Subcutaneous abdominal adipose tissue (tissue), 5 donors: ENCODE data around the gene INSYN2A.

ENCODE experiments used
- H3K27ac ChIP-seq: one replicate; pipeline ENCODE4 v1.7.0; 2013; ENCODE audit warnings: low read depth, mild to moderate bottlenecking, inconsistent platforms, low read length, moderate library complexity
- H3K27me3 ChIP-seq, 5 donors: one replicate each; pipeline ENCODE4 v1.7.0; 2013; ENCODE audit warnings: low read length in 5 of 5, inconsistent platforms in 1 of 5; ENCODE audit not compliant: control insufficient read depth in 5 of 5, insufficient read depth in 4 of 5
- H3K36me3 ChIP-seq, 5 donors: one replicate each; pipeline ENCODE4 v1.7.0; 2013; ENCODE audit warnings: low read length in 5 of 5; ENCODE audit not compliant: control insufficient read depth in 5 of 5, insufficient read depth in 5 of 5
- H3K4me1 ChIP-seq, 5 donors: one replicate each; pipeline ENCODE4 v1.7.0; 2013; ENCODE audit warnings: low read length in 5 of 5, mild to moderate bottlenecking in 3 of 5, moderate library complexity in 1 of 5; ENCODE audit not compliant: control insufficient read depth in 5 of 5, insufficient read depth in 5 of 5
- H3K4me3 ChIP-seq, 5 donors: one replicate each; pipeline ENCODE4 v1.7.0; 2013; ENCODE audit warnings: low read length in 5 of 5, low read depth in 1 of 5
- H3K9ac ChIP-seq, 5 donors: one replicate each; pipeline ENCODE4 v1.7.0; 2013; ENCODE audit warnings: low read length in 5 of 5, mild to moderate bottlenecking in 4 of 5, moderate library complexity in 3 of 5
- H3K9me3 ChIP-seq, 5 donors: one replicate each; pipeline ENCODE4 v1.7.0; 2013; ENCODE audit warnings: low read length in 5 of 5; ENCODE audit not compliant: control insufficient read depth in 5 of 5
- donor health status: healthy.
- donor health status: healthy.
- donor health status: healthy.
- donor health status: healthy.
- donor health status: healthy.

Gene INSYN2A

DNA sequence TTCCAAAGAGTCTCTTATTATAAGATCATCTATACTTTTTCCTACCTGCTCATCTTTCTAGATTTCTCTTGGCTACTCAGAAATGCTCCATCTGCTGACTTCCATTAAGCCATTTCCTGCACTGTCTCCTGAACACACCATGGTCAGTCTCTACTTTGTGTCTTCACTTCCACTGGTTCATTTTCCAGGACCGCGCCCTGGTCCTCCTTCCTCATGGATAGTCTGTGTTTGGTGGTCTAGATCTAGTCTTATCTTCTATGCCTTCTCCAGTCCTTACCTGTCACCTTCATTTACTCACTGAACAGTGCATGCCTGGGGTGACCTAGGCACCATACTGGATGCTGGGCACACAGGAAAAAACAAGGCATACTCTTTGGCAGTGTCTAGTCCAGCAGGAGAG is 11.8 kb downstream of the INSYN2A start:
- H3K9me3 ChIP-seq, result no peaks in the 10 kb centered on the region
- H3K36me3 ChIP-seq, result peaks cover 0 to 10% (median 4%) of the 10 kb centered on the region in 5 donors
- H3K9ac ChIP-seq, result no peak overlapping the region
- H3K4me1 ChIP-seq, result peaks cover 0 to 3% (median 0%) of the 10 kb centered on the region in 5 donors
- no peaks in the 10 kb centered on the region for H3K27me3 ChIP-seq
- H3K27ac ChIP-seq, result no peak overlapping the region
- no peak overlapping the region for H3K4me3 ChIP-seq

DNA sequence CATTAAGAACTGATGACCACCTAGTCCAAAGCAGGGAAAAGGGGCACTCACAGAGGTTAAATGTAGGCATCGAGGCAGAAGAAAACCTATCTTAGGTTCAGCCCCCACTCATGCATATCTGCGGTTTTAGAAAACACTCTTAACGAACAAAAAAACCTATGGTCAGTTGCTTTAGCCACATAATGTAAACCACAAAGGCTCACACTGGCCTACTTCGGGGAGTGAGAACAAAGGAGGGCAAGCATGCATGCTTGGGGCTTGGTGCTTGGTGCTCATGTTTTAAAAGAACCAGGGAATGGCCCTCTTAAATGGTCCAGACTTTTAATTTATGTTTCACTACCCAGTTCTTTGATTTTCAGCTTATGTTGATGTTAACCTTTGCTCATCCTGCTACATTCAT is 14.2 kb downstream of the INSYN2A start:
- Histone ChIP-seq H3K9ac (no peak overlapping the region), H3K27ac (no peak overlapping the region), H3K36me3 (peaks cover 0 to 13% (median 8%) of the 10 kb centered on the region in 5 donors), H3K27me3 (no peaks in the 10 kb centered on the region), H3K9me3 (no peaks in the 10 kb centered on the region), H3K4me1 (peaks cover 0 to 3% (median 0%) of the 10 kb centered on the region in 5 donors), H3K4me3 (no peak overlapping the region)

DNA sequence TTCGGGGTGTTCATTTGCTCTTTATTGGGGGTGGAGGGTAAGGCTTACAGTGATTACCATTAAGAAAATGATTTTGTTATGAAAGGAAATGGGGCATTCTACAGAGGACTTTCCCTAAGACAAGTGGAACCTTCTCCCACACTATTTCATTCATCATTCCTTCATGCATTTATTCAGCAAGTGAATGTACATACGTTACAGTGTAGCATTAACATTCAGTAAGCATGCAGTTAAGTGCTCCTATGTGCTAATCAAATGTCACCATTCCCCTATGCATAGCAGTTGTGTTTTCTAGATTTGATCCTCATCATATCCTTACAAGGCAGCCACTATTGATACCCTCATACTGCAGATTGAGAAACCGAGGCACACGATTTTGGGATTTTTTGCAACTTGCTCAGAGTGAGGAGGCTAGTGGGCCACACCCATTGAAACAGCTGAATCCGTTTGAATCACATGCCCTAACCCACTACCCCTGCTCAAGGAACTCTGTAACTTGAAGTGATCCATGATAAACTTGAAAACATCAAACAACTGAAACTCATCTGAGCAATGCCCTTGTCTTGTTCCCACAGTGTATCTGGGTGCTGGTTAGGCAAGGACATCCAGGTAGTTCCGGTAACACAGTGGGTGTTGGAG is 16.7 kb downstream of the INSYN2A start:
- Histone ChIP-seq H3K27me3 (no peaks in the 10 kb centered on the region), H3K36me3 (peaks cover 0 to 26% (median 8%) of the 10 kb centered on the region in 5 donors), H3K9me3 (no peaks in the 10 kb centered on the region), H3K4me3 (no peak overlapping the region), H3K27ac (no peak overlapping the region), H3K4me1 (no peaks in the 10 kb centered on the region), H3K9ac (no peak overlapping the region)

DNA sequence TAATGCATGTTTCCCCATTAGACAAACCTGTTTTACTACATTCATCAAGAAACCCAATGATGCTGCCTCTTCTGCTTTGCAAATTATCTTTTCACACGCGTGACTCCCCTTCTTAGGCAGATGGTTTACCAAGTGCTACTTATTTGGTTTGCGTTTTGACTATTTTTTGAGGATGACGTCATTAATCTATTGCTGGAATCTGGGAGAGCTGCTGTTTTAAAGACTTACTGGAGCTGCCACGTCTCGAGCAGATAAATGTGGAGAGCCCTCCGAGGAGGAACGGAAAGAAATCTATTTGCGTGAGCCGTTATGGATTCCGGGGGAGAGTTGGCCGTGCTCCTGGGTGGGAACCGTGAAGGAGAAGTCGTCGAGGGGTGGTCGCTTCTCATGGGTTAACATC is 19.7 kb downstream of the INSYN2A start:
- Histone ChIP-seq H3K36me3 (peaks cover 0 to 35% (median 10%) of the 10 kb centered on the region in 5 donors), H3K9ac (no peak overlapping the region), H3K9me3 (no peaks in the 10 kb centered on the region), H3K4me1 (no peaks in the 10 kb centered on the region), H3K4me3 (no peak overlapping the region), H3K27ac (no peak overlapping the region), H3K27me3 (no peaks in the 10 kb centered on the region)

DNA sequence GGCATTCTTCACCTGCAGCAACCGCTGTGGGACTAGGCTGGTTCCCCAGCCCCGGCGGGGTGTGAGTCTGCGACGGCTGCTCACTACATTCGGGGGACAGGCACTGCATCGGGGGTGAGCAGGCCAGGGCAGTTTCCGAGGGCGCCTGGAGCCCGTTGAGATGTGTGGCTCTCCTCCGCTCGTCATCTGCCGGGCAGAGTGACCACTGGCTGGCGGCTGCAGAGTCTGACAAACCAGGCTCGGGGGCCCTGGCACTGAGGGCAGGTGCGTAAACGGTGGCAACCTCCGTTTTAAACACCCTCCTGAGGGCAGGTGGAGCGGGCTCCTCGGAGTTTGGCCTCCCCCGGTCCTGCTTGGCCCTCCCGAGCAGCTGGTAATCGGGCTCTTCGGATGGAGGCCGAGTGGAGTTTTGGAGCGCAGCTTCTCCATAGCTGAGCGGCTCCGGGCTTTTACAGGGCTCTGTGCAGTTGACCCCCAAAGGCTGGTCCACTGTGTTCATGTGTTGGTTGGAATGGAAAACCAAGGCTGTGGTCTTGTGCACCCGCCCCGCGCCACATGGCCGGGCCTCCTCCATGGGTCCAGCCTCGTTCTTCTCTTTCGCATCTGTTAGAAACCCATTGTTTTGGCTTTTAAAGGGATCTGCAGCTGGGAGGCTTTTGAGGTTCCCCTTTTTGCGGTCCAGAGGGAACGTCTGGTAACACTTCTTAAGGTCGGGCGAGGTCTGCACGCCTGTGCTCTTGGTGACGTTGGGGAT is 20.9 kb downstream of the INSYN2A start:
- H3K9me3 ChIP-seq, result no peaks in the 10 kb centered on the region
- no peak overlapping the region for H3K27ac ChIP-seq
- H3K4me1 ChIP-seq, result no peaks in the 10 kb centered on the region
- no peak overlapping the region for H3K4me3 ChIP-seq
- peaks cover 0 to 35% (median 10%) of the 10 kb centered on the region in 5 donors for H3K36me3 ChIP-seq
- H3K9ac ChIP-seq, result no peak overlapping the region
- no peaks in the 10 kb centered on the region for H3K27me3 ChIP-seq

DNA sequence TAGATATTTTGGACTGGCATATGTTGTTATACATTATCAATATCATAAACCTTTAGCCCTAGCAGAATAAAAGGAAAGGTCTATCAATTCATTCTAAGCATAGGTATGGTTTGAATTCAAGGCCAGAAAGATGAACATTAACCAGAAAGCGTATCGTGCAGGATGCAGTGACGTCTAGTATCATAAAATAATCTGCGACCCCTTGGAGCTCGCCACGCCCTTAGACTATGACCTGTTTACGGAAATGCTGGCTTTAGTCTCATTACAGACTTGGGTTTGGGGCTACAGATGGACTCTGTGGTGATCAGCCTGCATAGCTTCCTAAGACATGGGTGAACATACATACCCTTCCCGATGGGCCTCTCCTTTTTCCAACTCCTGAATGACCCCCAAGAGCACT is 21.5 kb downstream of the INSYN2A start:
- H3K4me3 ChIP-seq, result no peak overlapping the region
- no peaks in the 10 kb centered on the region for H3K27me3 ChIP-seq
- H3K4me1 ChIP-seq, result no peaks in the 10 kb centered on the region
- peaks cover 0 to 32% (median 10%) of the 10 kb centered on the region in 5 donors for H3K36me3 ChIP-seq
- H3K27ac ChIP-seq, result no peak overlapping the region
- no peak overlapping the region for H3K9ac ChIP-seq
- no peaks in the 10 kb centered on the region for H3K9me3 ChIP-seq

DNA sequence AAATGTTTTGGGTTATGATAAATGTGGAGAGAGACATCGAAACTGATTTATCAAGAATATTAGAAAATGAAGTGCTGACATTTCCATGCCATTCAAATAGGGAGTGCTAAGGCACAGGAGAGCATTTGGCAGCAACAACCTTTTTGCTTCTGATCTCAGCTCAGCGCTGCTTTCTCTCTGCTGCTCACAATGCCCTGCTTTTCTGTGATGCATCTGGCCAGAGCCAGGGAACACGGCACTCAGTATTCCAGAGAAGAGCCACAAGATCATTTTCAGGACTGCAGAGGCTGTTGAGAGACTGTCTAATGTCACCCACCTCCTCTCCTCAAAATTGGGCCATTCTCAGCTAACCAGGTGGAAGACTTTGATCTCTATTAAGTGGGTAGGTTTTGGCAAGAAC is 28.1 kb downstream of the INSYN2A start:
- Histone ChIP-seq H3K27ac (no peak overlapping the region), H3K27me3 (no peaks in the 10 kb centered on the region), H3K9ac (no peak overlapping the region), H3K4me3 (no peak overlapping the region), H3K36me3 (peaks cover 0 to 4% (median 0%) of the 10 kb centered on the region in 5 donors), H3K4me1 (peaks cover 0 to 6% (median 2%) of the 10 kb centered on the region in 5 donors), H3K9me3 (no peaks in the 10 kb centered on the region)

DNA sequence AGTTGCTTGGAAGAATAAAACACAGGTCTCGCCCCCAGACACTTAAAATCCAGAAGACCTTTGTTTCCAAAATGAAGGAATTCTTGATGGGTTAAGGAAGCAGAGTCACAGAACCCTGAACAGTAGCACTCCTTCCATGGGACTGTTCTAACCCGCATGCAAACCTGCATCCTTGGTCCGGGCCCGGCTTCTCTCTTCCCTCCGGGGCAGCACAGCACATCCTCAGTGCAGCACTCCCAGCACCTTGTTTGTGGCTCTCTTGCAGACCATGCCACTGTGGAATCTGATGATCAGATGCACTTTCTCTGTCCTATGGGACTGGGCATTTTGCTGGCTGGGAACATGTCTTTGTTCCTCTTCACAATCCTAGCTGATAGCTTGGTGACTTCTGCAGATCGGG is 33.5 kb downstream of the INSYN2A start:
- Histone ChIP-seq H3K9ac (no peak overlapping the region), H3K27me3 (no peaks in the 10 kb centered on the region), H3K27ac (no peak overlapping the region), H3K4me1 (peaks cover 0 to 10% (median 5%) of the 10 kb centered on the region in 5 donors), H3K36me3 (no peaks in the 10 kb centered on the region), H3K4me3 (no peak overlapping the region), H3K9me3 (no peaks in the 10 kb centered on the region)

DNA sequence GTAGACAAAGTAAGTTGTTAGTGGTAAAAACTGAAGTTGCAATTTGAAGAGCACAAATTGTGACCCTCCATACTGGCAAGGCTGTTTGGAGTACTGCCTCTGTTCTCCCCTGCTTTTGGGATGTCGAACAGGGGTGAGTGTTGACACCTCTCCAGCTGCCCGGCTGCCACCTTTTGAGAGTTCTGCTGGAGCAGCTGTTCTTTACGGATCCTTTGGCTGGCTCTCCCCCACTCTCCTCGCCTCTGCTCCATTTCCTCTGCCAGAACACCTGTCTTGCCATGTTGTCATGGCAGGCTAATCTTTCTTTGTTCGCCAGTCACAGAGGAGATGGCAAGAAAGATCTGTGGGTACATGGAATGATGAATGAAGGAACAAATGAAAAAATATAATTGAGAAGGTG is 34.9 kb downstream of the INSYN2A start:
- Histone ChIP-seq H3K9ac (no peak overlapping the region), H3K4me3 (no peak overlapping the region), H3K27ac (no peak overlapping the region), H3K4me1 (peaks cover 0 to 10% (median 5%) of the 10 kb centered on the region in 5 donors), H3K27me3 (no peaks in the 10 kb centered on the region), H3K9me3 (no peaks in the 10 kb centered on the region), H3K36me3 (no peaks in the 10 kb centered on the region)

DNA sequence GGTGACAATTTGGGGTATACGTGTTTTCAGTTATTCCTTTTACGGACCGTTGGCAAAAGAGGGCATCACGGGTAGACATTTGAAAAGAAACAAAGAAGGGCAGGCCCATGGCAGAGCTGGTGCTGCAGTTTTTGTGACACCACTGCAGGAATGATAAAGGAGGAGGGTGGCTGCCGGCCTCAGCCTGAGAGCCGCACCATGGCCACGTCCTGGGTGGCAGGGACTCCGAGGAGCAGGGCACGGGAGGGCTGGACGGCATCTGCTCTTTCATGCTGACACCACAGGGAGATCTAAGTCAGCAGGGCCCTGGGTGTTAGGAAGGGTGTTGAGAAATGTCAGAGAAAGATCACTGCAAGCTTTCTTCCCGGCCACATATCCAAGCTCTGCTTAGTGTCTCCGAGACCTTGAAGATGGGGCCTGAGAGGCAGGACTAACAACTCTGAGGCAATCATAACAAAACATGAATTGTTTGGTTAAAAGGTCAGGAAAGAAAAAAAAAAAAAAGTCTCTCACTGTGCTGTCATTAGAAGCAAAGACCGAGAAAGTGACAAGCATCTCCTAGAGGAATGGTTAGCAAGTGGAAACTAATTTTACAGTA is 36.6 kb downstream of the INSYN2A start:
- Histone ChIP-seq H3K27me3 (no peaks in the 10 kb centered on the region), H3K36me3 (no peaks in the 10 kb centered on the region), H3K4me3 (no peak overlapping the region), H3K9me3 (no peaks in the 10 kb centered on the region), H3K27ac (no peak overlapping the region), H3K4me1 (peaks cover 0 to 10% (median 5%) of the 10 kb centered on the region in 5 donors), H3K9ac (no peak overlapping the region)
